CD4-positive, alpha-beta T cell treated with Interferon alpha-2 for 1 hour (primary cell): ENCODE data around the gene INF2.
"Not testable (repeated sequence)": the region's sequence is repeated elsewhere in the genome, so short reads cannot be mapped to it uniquely, and the experiment has no call there.

ENCODE experiments used
- DNase-seq, 2 donors: peaks; one replicate each; pipeline ENCODE4 v3.0.0-alpha.2; 2020 to 2022

Gene INF2

GRCh38 chr14:104724407-104724980 is 35.1 kb downstream of the INF2 start:
- DNase-seq, result peak in 1 of 2 donors; percentile 17

- no peak for DNase-seq
Observed at GRCh38 chr14:104724981-104725771, 35.8 kb downstream of the INF2 start.

GRCh38 chr14:104725772-104726548 is 36.5 kb downstream of the INF2 start:
- no peak for DNase-seq

GRCh38 chr14:104726600-104727451 is 37.4 kb downstream of the INF2 start:
- DNase-seq, result no peak

GRCh38 chr14:104728631-104729030 is 39.2 kb downstream of the INF2 start:
- DNase-seq, result no peak

- not testable (repeated sequence) for DNase-seq
Observed at GRCh38 chr14:104729176-104729834, 39.9 kb downstream of the INF2 start.

- DNase-seq, result no peak
Observed at GRCh38 chr14:104729835-104730181, 40.4 kb downstream of the INF2 start.

GRCh38 chr14:104730487-104730886 is 41.1 kb downstream of the INF2 start:
- no peak for DNase-seq

GRCh38 chr14:104731320-104732294 is 42.2 kb downstream of the INF2 start:
- no peak for DNase-seq

GRCh38 chr14:104732355-104732804 is 43.0 kb downstream of the INF2 start:
- DNase-seq, result no peak

GRCh38 chr14:104732931-104733681 is 43.7 kb downstream of the INF2 start:
- no peak for DNase-seq

- no peak for DNase-seq
Observed at GRCh38 chr14:104734051-104734587, 44.7 kb downstream of the INF2 start.

GRCh38 chr14:104734601-104734990 is 45.2 kb downstream of the INF2 start:
- DNase-seq, result no peak

- DNase-seq, result no peak
Observed at GRCh38 chr14:104734991-104735779, 45.8 kb downstream of the INF2 start.

GRCh38 chr14:104735830-104736642 is 46.6 kb downstream of the INF2 start:
- peak in 1 of 2 donors; percentile 20 for DNase-seq

GRCh38 chr14:104738375-104739019 is 49.1 kb downstream of the INF2 start:
- no peak for DNase-seq

GRCh38 chr14:104739026-104739425 is 49.6 kb downstream of the INF2 start:
- DNase-seq, result no peak
